Activated CD4-positive, alpha-beta memory T cell treated with anti-CD3 and anti-CD28 coated beads, Interleukin-2, amount 10 ng/mL, durations not matched to agents 7 days and 5 days (primary cell): Measurements from ENCODE around the gene C3orf80. TPM values are rescaled to one million over a fixed set of nuclear protein-coding genes. Genes with fewer than 3 reads are reported as not detected.

Experiments
- CTCF ChIA-PET: fragments of 350-600 bp; sonication (Branson Sonifier 250); formaldehyde crosslinking; loops from one replicate; lab custom pipeline; 2021; ENCODE audit warnings: antibody characterized with exemption, inconsistent platforms; lab: Charles Lee
- POLR2A ChIA-PET: fragments of 350-600 bp; sonication (Branson Sonifier 250); formaldehyde crosslinking; loops from one replicate; lab custom pipeline; 2021; ENCODE audit warnings: antibody characterized with exemption; lab: Charles Lee
- DNase-seq: peaks from one replicate; pipeline ENCODE4 v3.0.0-alpha.2; 2020
- H3K27ac Mint-ChIP-seq: one replicate; pipeline ENCODE4 v1.8.0; 2021; ENCODE audit warnings: mild to moderate bottlenecking, mixed read lengths
- H3K27me3 Mint-ChIP-seq: one replicate; pipeline ENCODE4 v1.8.0; 2021; ENCODE audit warnings: mixed read lengths
- H3K36me3 Mint-ChIP-seq: one replicate; pipeline ENCODE4 v1.8.0; 2021; ENCODE audit warnings: low read depth, mixed read lengths
- H3K4me1 Mint-ChIP-seq: one replicate; pipeline ENCODE4 v1.8.0; 2021; ENCODE audit warnings: mixed read lengths
- H3K4me3 Mint-ChIP-seq: one replicate; pipeline ENCODE4 v1.8.0; 2021; ENCODE audit warnings: mild to moderate bottlenecking, mixed read lengths
- H3K9me3 Mint-ChIP-seq: one replicate; pipeline ENCODE4 v1.8.0; 2021; ENCODE audit warnings: mixed read lengths
- total RNA-seq, 2 experiments: library from RNA; stranded (reverse); gene quantifications; one replicate each; pipeline ENCODE4 v1.2.3, GENCODE V29; 2021

C3orf80 gene
- total RNA-seq, 2 experiments from 2014 or later = 0.15 TPM

DNA sequence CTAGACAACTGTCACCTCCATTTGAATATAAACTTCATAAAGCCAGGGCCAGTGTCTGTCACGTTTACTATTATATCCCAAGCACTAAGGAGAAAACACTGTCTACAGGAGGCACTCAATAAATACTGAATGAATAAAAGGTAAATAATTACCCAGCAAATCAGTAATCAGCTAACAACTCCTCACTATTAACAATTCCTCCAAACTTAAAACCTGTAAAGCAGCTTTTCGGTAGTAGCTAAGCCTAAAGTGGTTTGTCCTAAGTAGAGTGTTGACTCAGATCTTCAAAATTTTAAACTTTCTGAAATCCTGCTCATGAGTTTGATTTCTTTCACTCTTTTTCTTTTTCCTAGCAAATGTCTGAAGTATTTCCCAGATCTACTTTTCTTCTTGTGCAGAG lies 39.9 kb downstream of the C3orf80 start:
- Mint-ChIP-seq H3K4me3 (no peak overlapping the region), H3K27me3 (no peaks in the 10 kb centered on the region), H3K27ac (no peak overlapping the region), H3K4me1 (no peaks in the 10 kb centered on the region), H3K36me3 (no peaks in the 10 kb centered on the region), H3K9me3 (no peaks in the 10 kb centered on the region)
- CTCF ChIA-PET = no interaction called here
- POLR2A ChIA-PET = interaction anchor here (1.5 kb wide), 1 partner anchor 9 kb away, joined by 3 read pairs; no protein-coding TSS in a partner anchor
- DNase-seq = no peak

Other genes starting within 250 kb of the C3orf80 start
- 1 to 10 TPM in 1 of 2 experiments, under 1 TPM in 1; 0.55 to 1.4 TPM for gene IL12A, start 236.6 kb upstream of the C3orf80 start, total RNA-seq
- gene IFT80, start 173.8 kb downstream of the C3orf80 start, total RNA-seq = 10 to 100 TPM; 22.8 to 25.9 TPM
- gene SMC4, start 174.2 kb downstream of the C3orf80 start, total RNA-seq = 100 to 1,000 TPM; 217 to 222 TPM
- 10 to 100 TPM; 54.3 to 56.6 TPM for gene TRIM59, start 224.4 kb downstream of the C3orf80 start, total RNA-seq